Tibial nerve (tissue), 4 donors: ENCODE results near the gene ICA1. TPM values are rescaled to one million over a fixed set of nuclear protein-coding genes. Genes with fewer than 3 reads are reported as not detected.

Experiments used
- DNase-seq, 2 donors: peaks; one replicate each; pipeline ENCODE4 v3.0.0-alpha.2; 2019; ENCODE audit warnings: low spot score in 2 of 2
- H3K27ac ChIP-seq, 4 donors: fragments of 200-600 bp; sonication (generic) in 3 of 4; one replicate each; pipeline ENCODE4 v1.5.1; 2017 to 2019; ENCODE audit warnings: mild to moderate bottlenecking in 1 of 4
- H3K27me3 ChIP-seq, 2 donors: fragments of 200-600 bp; sonication (generic) in 1 of 2; one replicate each; pipeline versions ENCODE4 v1.5.1 to v1.6.0; 2017 to 2019
- H3K36me3 ChIP-seq, 3 donors: fragments of 200-600 bp; sonication (generic); one replicate each; pipeline ENCODE4 v1.5.1; 2018 to 2019
- H3K4me1 ChIP-seq, 4 donors: fragments of 200-600 bp; sonication (generic) in 3 of 4; one replicate each; pipeline ENCODE4 v1.5.1; 2017 to 2019
- H3K4me3 ChIP-seq, 4 donors: fragments of 200-600 bp; sonication (generic) in 3 of 4; one replicate each; pipeline ENCODE4 v1.5.1; 2017 to 2019; ENCODE audit warnings: mild to moderate bottlenecking in 1 of 4, moderate library complexity in 1 of 4
- H3K9me3 ChIP-seq, 4 donors: fragments of 200-600 bp; sonication (generic) in 3 of 4; one replicate each; pipeline ENCODE4 v1.5.1; 2017 to 2019
- EP300 ChIP-seq, 2 donors: sonication (generic); formaldehyde crosslinking; IDR thresholded peaks; one replicate each; pipeline ENCODE4 v1.6.1; 2017; ENCODE audit warnings: antibody characterized with exemption in 2 of 2, mild to moderate bottlenecking in 1 of 2
- POLR2A ChIP-seq, 2 donors: fragments of 450-650 bp; IDR thresholded peaks; one replicate each; pipeline ENCODE4 v1.6.1; 2017; ENCODE audit warnings: antibody characterized with exemption in 2 of 2, mild to moderate bottlenecking in 2 of 2, moderate library complexity in 2 of 2
- WGBS, 2 donors: methylation state at CpG; one replicate each; pipeline ENCODE4 v1.1.5; 2018; 5-methylcytosine and 5-hydroxymethylcytosine counted together
- total RNA-seq, 4 donors: library from RNA; depleted of rRNA; stranded (reverse); fragments of >200 nt; gene quantifications; one replicate each; pipeline ENCODE4 v1.1.0, GENCODE V29; 2016
- TF ChIP-seq, protein P1 (sequence below), 5 experiments: fragments of 200-600 bp in 3 of 5; fragments of 450-650 bp in 2 of 5; sonication (generic) in 3 of 5; IDR thresholded peaks; one replicate each; pipeline ENCODE4 v1.5.1; 2016 to 2019; ENCODE audit warnings: antibody characterized with exemption in 5 of 5, mild to moderate bottlenecking in 3 of 5, moderate library complexity in 2 of 5

Gene ICA1
- total RNA-seq, 4 donors from 2014 or later, result 12.8 to 27.3 (median 20.5) TPM

DNA sequence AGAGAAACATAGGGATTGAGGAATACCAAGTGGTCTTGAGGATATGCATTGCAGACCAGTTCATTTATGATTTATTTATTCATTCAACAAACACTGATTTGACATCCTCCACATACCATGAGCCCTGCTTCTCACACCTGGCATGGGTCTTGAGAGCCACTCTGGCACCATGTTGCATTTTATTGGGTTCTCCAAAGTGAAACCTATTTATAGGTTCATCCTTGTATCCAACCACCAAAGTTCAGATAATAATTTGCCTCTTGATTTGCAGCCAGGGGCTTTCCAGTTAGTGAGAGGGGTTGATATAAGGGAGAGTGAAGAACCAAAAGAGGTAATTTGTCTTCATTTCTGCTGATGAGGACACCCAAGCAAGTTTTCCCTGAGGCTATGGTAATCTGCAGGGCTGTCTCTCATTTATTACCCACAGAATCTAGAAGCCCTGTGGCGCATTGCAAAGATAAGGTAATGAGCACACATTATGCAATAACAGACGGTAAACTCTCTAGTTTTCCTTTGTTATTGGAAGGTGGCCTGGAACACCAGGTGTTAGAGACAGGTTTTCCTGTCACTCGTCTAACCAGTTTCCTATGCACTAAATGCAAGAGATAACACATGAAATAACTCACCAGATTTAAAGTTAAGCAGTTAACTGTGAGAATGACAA is 28.8 kb upstream of the ICA1 start:
- TF ChIP-seq POLR2A (IDR thresholded peaks at IDR 0.05) (no peak), EP300 (IDR thresholded peaks at IDR 0.05) (no peak)
- TF ChIP-seq, protein P1, sequence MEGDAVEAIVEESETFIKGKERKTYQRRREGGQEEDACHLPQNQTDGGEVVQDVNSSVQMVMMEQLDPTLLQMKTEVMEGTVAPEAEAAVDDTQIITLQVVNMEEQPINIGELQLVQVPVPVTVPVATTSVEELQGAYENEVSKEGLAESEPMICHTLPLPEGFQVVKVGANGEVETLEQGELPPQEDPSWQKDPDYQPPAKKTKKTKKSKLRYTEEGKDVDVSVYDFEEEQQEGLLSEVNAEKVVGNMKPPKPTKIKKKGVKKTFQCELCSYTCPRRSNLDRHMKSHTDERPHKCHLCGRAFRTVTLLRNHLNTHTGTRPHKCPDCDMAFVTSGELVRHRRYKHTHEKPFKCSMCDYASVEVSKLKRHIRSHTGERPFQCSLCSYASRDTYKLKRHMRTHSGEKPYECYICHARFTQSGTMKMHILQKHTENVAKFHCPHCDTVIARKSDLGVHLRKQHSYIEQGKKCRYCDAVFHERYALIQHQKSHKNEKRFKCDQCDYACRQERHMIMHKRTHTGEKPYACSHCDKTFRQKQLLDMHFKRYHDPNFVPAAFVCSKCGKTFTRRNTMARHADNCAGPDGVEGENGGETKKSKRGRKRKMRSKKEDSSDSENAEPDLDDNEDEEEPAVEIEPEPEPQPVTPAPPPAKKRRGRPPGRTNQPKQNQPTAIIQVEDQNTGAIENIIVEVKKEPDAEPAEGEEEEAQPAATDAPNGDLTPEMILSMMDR (IDR thresholded peaks at IDR 0.05), result no peak
- H3K4me1 ChIP-seq, result no peaks in the 10 kb centered on the region
- H3K4me3 ChIP-seq, result no peak overlapping the region
- no peaks in the 10 kb centered on the region for H3K27me3 ChIP-seq
- H3K36me3 ChIP-seq, result no peaks in the 10 kb centered on the region
- WGBS, 2 donors, result 65 to 78% methylated on average over 3 of the region's 3 CpGs
- H3K9me3 ChIP-seq, result no peaks in the 10 kb centered on the region
- no peak for DNase-seq
- no peak overlapping the region for H3K27ac ChIP-seq

DNA sequence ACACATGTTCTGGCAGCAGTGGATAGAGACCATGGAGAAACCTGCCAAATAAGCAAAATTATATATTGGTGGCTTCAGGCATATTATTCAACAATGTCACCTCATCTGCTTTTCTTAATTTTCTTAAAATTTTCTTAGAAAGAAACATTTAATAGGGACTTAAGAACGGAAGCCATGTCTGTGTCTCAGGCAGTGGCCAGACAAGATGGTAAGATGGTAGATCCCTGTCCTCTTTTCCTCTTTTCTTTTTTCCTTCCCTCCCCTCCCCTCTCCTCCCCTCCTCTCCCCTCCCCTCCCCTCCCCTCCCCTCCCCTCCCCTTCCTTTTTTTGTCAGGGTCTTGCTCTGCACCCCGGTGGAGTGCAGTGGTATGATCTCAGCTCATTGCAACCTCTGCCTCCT is 24.2 kb upstream of the ICA1 start:
- Histone ChIP-seq H3K36me3 (no peaks in the 10 kb centered on the region), H3K4me3 (no peak overlapping the region), H3K4me1 (no peaks in the 10 kb centered on the region), H3K27ac (no peak overlapping the region), H3K27me3 (no peaks in the 10 kb centered on the region), H3K9me3 (no peaks in the 10 kb centered on the region)
- no peak for DNase-seq
- no peak for TF ChIP-seq POLR2A (IDR thresholded peaks at IDR 0.05)
- TF ChIP-seq EP300 (IDR thresholded peaks at IDR 0.05), result no peak
- TF ChIP-seq, protein P1 (IDR thresholded peaks at IDR 0.05), result no peak
- WGBS, 2 donors, result 89 to 91% methylated on average over 2 of the region's 2 CpGs

DNA sequence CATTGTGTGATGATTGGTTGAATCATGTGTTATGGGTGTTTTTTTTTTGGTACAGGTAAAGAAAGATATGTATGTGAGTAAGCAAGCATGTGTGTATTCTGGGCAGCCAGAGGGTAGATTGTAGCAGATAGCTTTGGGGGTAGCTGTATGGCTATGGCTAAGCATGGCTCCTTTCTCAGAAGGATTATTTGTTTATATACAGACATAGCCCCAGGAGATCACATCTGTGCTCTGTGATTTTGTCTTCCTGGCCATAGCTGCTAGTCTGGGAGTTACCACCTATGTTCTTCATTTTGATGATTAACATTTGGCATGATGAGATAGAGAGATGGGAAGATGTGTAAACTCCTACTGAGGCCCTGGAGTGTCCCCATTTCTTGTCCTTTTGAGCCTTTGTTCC is 23.2 kb upstream of the ICA1 start:
- Histone ChIP-seq H3K9me3 (no peaks in the 10 kb centered on the region), H3K4me3 (no peak overlapping the region), H3K27me3 (no peaks in the 10 kb centered on the region), H3K36me3 (no peaks in the 10 kb centered on the region), H3K4me1 (no peaks in the 10 kb centered on the region), H3K27ac (no peak overlapping the region)
- TF ChIP-seq, protein P1 (IDR thresholded peaks at IDR 0.05), result no peak
- TF ChIP-seq EP300 (IDR thresholded peaks at IDR 0.05), result no peak
- TF ChIP-seq POLR2A (IDR thresholded peaks at IDR 0.05), result no peak
- DNase-seq, result no peak

DNA sequence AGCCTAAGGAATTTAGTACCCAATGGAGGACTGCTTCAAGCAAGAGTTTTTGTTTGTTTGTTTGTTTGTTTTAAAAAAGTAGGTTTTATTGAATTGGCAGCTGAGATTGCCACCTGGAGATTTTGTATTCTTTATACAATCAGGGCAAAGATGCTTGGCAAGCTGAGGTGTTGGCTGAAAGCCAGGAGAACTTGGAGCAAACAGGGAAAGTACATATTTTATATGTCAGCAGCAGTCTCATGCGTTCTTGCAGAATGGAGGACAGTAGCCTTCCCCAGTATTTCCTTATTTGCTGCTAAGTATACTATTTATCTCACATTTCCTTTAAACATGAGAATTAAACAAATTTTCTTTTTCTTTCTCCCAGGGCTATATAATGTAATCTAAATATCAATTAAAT is 22.6 kb upstream of the ICA1 start:
- WGBS, 2 donors, result 50 to 56% methylated on average over 1 of the region's 1 CpG
- Histone ChIP-seq H3K27ac (no peak overlapping the region), H3K4me3 (no peak overlapping the region), H3K4me1 (no peaks in the 10 kb centered on the region), H3K36me3 (no peaks in the 10 kb centered on the region), H3K9me3 (no peaks in the 10 kb centered on the region), H3K27me3 (no peaks in the 10 kb centered on the region)
- no peak for TF ChIP-seq POLR2A (IDR thresholded peaks at IDR 0.05)
- no peak for TF ChIP-seq EP300 (IDR thresholded peaks at IDR 0.05)
- TF ChIP-seq, protein P1 (IDR thresholded peaks at IDR 0.05), result no peak
- no peak for DNase-seq

DNA sequence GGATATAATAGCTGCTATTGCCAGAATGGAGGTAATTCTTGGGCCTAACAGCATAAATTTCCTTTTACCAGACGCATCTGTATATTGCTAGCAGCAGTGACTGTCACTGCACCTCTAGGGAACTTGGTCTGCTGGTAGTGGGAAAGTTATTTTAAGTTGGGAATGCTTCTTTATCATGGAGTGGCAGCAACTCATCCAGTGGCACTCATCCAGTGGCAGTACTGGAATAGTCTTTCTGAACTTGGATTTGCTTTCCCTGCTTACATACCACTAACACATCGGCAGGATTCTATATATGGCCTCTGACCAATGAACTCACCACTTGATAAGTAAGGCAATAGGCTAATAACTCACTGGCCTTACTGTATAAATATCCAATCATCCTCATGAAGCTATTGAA is 22.0 kb upstream of the ICA1 start:
- Histone ChIP-seq H3K9me3 (no peaks in the 10 kb centered on the region), H3K27me3 (no peaks in the 10 kb centered on the region), H3K4me3 (no peak overlapping the region), H3K27ac (no peak overlapping the region), H3K4me1 (no peaks in the 10 kb centered on the region), H3K36me3 (no peaks in the 10 kb centered on the region)
- WGBS, 2 donors, result 81 to 85% methylated on average over 2 of the region's 2 CpGs
- TF ChIP-seq POLR2A (IDR thresholded peaks at IDR 0.05), result no peak
- TF ChIP-seq EP300 (IDR thresholded peaks at IDR 0.05), result no peak
- TF ChIP-seq, protein P1 (IDR thresholded peaks at IDR 0.05), result no peak
- DNase-seq, result no peak
